ENCODE results near the gene C8B. TPM values are rescaled to one million over a fixed set of nuclear protein-coding genes. Genes with fewer than 3 reads are reported as not detected.

The C8B gene
- total RNA-seq, 1 donor from 2014 or later: not detected

DNA sequence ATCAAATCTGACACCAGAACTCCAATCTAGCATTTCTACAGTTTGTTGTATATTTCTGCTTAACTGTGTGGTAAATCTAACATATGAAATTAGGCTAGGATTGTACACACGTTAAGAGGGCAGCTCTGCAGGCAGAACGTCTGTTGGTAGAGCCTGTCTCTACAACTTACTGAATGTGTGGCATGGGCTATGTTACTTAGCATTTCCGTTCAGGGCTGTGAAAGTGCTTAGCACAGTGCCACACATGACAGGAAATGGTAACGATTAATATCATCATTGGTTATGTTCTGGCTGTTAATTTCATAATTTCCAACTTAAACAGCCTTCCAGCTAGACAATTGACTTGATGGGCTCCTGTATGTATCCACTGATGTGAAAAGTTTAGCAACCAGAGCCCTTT is 9.6 kb upstream of the C8B start:
- DNase-seq (ENCODE audit: missing footprints) (no peak), ATAC-seq (no peak)
- intact Hi-C loops (cut with DNase I): no loop called here

- no peak for ATAC-seq
- DNase-seq (ENCODE audit: missing footprints): no peak
- intact Hi-C loops (cut with DNase I): no loop called here
Measured at GRCh38 chr1:56973923-56974742, 8.3 kb upstream of the C8B start.

GRCh38 chr1:56972976-56973375 is 7.2 kb upstream of the C8B start:
- no peak for ATAC-seq
- no peak for DNase-seq (ENCODE audit: missing footprints)
- intact Hi-C loops (cut with DNase I): no loop called here

- intact Hi-C loops (cut with DNase I): no loop called here
- ATAC-seq (no peak), DNase-seq (ENCODE audit: missing footprints) (no peak)
Measured at GRCh38 chr1:56970280-56970679, 4.5 kb upstream of the C8B start.

- DNase-seq (ENCODE audit: missing footprints) (no peak), ATAC-seq (no peak)
- intact Hi-C loops (cut with DNase I): loop anchor here (10.0 kb wide), 1 partner anchor 134 kb away; no protein-coding TSS in a partner anchor
Measured at GRCh38 chr1:56968878-56969495, 3.2 kb upstream of the C8B start.

DNA sequence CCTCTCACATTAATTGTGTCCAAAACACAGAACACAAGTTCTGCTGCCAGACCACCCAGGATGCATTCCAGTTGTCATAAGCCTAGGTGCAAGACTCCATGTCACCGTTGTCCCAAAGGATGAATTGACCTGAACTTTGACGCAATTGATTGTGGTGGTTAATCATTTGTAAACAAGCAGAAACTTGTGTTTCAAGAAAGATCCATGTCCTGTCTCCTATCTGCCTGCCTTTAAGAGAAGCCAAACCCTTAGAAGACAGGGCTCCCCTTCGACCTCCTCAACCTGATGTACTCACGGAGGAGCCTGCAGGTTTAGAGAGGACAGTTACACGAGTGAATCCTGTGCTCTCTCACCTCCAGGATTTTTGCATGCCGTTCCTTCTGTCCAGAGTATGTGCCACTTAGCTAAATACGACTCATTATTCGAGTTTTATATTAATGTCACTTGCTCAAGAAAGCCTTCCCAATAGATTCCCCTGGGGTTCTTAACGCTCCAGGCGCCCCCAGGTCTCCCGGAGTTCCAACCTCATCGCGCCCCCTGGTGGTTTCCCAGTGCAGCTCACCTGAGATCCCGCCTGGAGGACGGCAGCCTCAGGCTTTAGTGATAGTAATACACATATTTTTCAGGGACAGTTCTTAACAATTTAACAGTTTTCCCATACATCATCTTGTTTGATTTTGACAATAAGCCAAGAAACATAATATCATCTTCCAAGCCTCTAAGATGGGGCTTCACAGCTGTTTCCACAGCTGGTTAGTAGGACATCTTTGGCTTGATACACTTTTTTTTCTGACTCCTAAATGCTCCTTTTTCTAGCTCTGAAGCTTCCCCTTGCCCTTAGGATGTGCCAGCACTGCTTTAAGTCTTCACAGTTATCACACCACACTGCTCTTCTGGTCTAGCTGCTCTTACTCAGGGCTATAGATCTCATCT is 2.4 kb upstream of the C8B start:
- ATAC-seq: no peak
- intact Hi-C loops (cut with DNase I): loop anchor here (10.0 kb wide), 1 partner anchor 133 kb away; no protein-coding TSS in a partner anchor

DNA sequence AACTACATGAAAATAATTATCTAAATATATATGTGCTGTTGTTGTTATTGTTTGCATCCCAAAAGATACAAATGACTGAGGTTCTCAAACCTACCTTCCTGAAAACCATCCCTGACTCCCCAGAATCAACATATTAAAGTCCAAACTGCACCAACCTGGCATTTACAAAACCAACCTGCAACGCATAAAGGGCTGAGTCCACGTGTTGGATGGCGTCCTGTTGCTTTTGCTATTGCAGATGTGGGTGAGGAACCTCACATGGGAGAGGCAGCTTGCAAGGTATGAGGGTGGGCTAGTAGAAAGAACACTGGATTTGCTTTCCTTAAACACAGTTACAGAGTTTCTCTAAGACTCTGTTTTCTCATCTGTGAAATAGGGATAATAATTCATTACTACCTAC is 1.5 kb upstream of the C8B start:
- intact Hi-C loops (cut with DNase I): loop anchor here (10.0 kb wide), 1 partner anchor 133 kb away; no protein-coding TSS in a partner anchor

More for the DNA sequence above, 2.4 kb upstream of the C8B start:
- DNase-seq (ENCODE audit: missing footprints): no peak

DNA sequence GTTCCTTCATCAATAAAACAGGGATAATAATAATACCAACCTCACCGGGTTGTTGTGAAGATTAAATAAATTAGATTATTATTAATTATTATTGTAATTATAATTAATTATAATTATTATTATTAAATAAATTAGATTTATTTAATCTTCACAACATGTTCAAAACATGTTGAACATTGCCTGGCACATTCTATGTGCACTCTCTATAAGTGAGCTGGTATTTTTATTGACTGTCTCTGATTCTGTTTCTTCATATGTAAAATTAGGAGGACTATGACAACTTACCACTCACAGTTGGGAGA is 834 bp upstream of the C8B start:
- intact Hi-C loops (cut with DNase I): loop anchor here (10.0 kb wide), 1 partner anchor 132 kb away; no protein-coding TSS in a partner anchor
- ATAC-seq (no peak), DNase-seq (ENCODE audit: missing footprints) (no peak)

More for the DNA sequence above, 1.5 kb upstream of the C8B start:
- no peak for ATAC-seq
- no peak for DNase-seq (ENCODE audit: missing footprints)

DNA sequence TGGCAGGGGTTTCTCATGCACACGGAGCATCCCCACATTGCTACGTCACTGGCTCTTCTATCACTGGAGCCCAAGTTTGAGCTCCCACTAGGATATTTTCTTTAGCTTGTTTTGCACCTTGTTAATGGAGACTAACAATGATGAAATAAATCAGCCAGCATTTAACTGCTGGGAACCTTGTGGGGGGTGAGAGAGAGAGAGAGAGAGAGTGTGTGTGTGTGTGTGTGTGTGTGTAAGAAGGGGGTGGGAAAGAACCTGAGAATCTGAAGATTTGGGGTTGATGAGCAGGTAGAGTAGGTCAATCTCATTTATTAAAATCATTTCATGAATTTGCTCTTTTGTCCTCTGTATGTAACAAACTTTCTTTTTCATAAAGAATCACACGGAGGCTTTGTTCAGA is 624 bp downstream of the C8B start:
- ATAC-seq: no peak
- DNase-seq (ENCODE audit: missing footprints): no peak
- intact Hi-C loops (cut with DNase I): loop anchor here (10.0 kb wide), 1 partner anchor 130 kb away; no protein-coding TSS in a partner anchor

DNA sequence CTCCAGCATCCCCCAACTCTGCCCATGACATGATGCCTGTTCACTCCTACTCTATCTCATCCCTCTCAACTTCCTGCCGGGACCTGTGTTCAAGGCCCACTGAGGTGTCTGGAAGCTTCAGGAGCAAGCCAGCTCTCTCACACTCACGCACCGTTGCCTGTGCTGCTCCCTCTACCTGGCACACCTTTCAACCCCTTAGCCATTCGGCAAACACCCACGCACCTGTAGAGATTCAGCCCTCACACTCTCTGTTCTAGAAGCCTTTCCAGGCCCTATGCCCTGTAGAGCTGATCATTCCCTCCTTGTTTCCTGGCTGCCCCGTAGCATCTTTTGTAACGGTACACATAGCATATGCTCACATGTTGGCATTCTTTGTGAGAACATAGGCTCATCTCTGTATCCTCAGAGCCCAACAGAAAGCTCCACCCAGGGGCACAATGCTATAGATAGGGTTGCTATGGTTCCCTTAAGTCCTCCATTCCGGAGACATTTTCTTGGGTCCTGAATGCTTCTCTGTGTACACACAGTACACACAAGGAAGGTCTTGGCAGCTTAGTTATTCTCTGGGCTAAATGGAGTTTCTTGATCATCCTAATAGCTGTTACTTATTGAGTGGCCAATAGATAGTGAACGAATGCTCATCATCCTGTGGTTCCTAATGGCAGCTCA is 1.3 kb downstream of the C8B start:
- no peak for DNase-seq (ENCODE audit: missing footprints)
- ATAC-seq: no peak
- intact Hi-C loops (cut with DNase I): loop anchor here (10.0 kb wide), 1 partner anchor 130 kb away; no protein-coding TSS in a partner anchor

GRCh38 chr1:56963667-56964066 is 2.1 kb downstream of the C8B start:
- DNase-seq (ENCODE audit: missing footprints): no peak
- no peak for ATAC-seq
- intact Hi-C loops (cut with DNase I): loop anchor here (10.0 kb wide), 1 partner anchor 129 kb away; no protein-coding TSS in a partner anchor

DNA sequence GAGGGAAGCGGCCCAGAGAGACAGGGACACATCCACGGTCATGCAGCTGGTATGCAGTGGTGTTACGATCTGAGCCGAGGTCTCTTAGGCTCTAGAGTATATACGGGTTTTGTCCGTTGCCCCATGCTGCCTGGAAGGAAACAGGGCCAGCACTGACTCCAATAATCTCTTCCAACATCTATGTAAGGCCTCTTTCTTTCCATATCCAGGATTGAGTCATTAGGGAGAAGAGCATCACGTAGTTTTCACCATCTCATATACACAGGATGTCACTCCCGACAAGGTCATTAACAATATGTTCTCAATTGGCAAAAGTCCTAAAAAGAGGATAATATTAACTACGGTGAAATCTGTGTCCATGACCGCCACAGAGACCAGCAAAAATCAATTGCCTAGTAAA is 4.4 kb downstream of the C8B start:
- DNase-seq (ENCODE audit: missing footprints) (no peak), ATAC-seq (no peak)
- intact Hi-C loops (cut with DNase I): loop anchor here (10.0 kb wide), 1 partner anchor 127 kb away; no protein-coding TSS in a partner anchor

- no peak for ATAC-seq
- no peak for DNase-seq (ENCODE audit: missing footprints)
- intact Hi-C loops (cut with DNase I): no loop called here
Measured at GRCh38 chr1:56958526-56958925, 7.3 kb downstream of the C8B start.

GRCh38 chr1:56957931-56958330 is 7.9 kb downstream of the C8B start:
- no peak for DNase-seq (ENCODE audit: missing footprints)
- intact Hi-C loops (cut with DNase I): no loop called here
- no peak for ATAC-seq

GRCh38 chr1:56954664-56955063 is 11.2 kb downstream of the C8B start:
- no peak for DNase-seq (ENCODE audit: missing footprints)
- intact Hi-C loops (cut with DNase I): no loop called here
- no peak for ATAC-seq

- intact Hi-C loops (cut with DNase I): no loop called here
- no peak for DNase-seq (ENCODE audit: missing footprints)
Measured at GRCh38 chr1:56953386-56953785, 12.4 kb downstream of the C8B start.

DNA sequence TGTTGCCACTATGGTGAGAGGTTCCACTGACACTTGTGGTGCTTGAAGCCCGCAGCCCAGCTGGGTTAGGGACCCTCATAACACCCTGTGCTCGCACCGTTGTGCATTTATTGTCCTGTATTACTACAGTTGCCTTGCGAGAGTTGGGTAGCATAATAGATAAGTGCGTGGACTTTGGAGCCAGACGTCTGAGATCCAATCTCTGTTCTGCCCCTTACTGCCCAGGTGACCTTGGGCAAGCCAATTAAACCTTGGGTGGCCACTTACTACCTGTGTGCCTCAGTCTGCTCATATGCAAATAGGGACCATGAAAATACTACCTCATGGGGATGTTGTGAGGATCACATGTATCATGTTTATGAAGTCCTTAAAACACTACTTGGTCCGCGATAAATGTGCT is 13.3 kb downstream of the C8B start:
- no peak for DNase-seq (ENCODE audit: missing footprints)
- ATAC-seq: no peak
- intact Hi-C loops (cut with DNase I): no loop called here

More at GRCh38 chr1:56953386-56953785, 12.4 kb downstream of the C8B start:
- no peak for ATAC-seq

- DNase-seq (ENCODE audit: missing footprints) (no peak), ATAC-seq (no peak)
- intact Hi-C loops (cut with DNase I): no loop called here
Measured at GRCh38 chr1:56948403-56949023, 17.3 kb downstream of the C8B start.
